Skin of body (tissue), 2 donors: Measurements from ENCODE around the gene CAMKMT. TPM values are rescaled to one million over a fixed set of nuclear protein-coding genes. Genes with fewer than 3 reads are reported as not detected.
A peak's percentile ranks its signal among the peaks of the same experiment; 100 is the strongest.

Experiments
- DNase-seq: peaks from one replicate; lab custom pipeline; 2025; lab: John Stamatoyannopoulos, UW
- total RNA-seq: library from RNA; depleted of rRNA; stranded (reverse); fragments of >200 nt; gene quantifications from one replicate; pipeline ENCODE4 v1.2.3, GENCODE V29; 2014

The CAMKMT gene
- total RNA-seq = 11.7 TPM

GRCh38 chr2:44361330-44362206 lies at the start of gene CAMKMT, which contains the start of gene PREPL:
CAMKMT (plus strand) TSS chr2:44361947.
PREPL (minus strand) TSS chr2:44361494; CDS start chr2:44346342, 15,152 bp downstream.
- DNase-seq = peak; percentile 99

- DNase-seq = no peak
These were observed 47.4 kb upstream of the CAMKMT start for GRCh38 chr2:44314362-44314761.

GRCh38 chr2:44315945-44316344 lies 45.8 kb upstream of the CAMKMT start:
- DNase-seq = no peak

GRCh38 chr2:44320832-44321231 lies 40.9 kb upstream of the CAMKMT start:
- no peak for DNase-seq

- no peak for DNase-seq
These were observed 40.4 kb upstream of the CAMKMT start for GRCh38 chr2:44321360-44321759.

- DNase-seq = no peak
These were observed 36.7 kb upstream of the CAMKMT start for GRCh38 chr2:44324971-44325426.

- no peak for DNase-seq
These were observed 35.9 kb upstream of the CAMKMT start for GRCh38 chr2:44325897-44326296.

- DNase-seq = no peak
These were observed 35.0 kb upstream of the CAMKMT start for GRCh38 chr2:44326548-44327264.

GRCh38 chr2:44328750-44329149 lies 33.0 kb upstream of the CAMKMT start:
- DNase-seq = no peak

- no peak for DNase-seq
These were observed 32.4 kb upstream of the CAMKMT start for GRCh38 chr2:44329343-44329742.

- no peak for DNase-seq
These were observed 30.9 kb upstream of the CAMKMT start for GRCh38 chr2:44330801-44331200.

GRCh38 chr2:44333994-44334393 lies 27.8 kb upstream of the CAMKMT start:
- no peak for DNase-seq

- no peak for DNase-seq
These were observed 25.8 kb upstream of the CAMKMT start for GRCh38 chr2:44335806-44336538.

- DNase-seq = no peak
These were observed 18.9 kb upstream of the CAMKMT start for GRCh38 chr2:44342854-44343253.

GRCh38 chr2:44347526-44347925 lies 14.2 kb upstream of the CAMKMT start:
- DNase-seq = peak; percentile 40

GRCh38 chr2:44348400-44348799 lies 13.3 kb upstream of the CAMKMT start:
- DNase-seq = peak; percentile 52

GRCh38 chr2:44349506-44349905 lies 12.2 kb upstream of the CAMKMT start:
- no peak for DNase-seq

GRCh38 chr2:44351088-44351487 lies 10.7 kb upstream of the CAMKMT start:
- DNase-seq = no peak

GRCh38 chr2:44351676-44352075 lies 10.1 kb upstream of the CAMKMT start:
- DNase-seq = no peak

GRCh38 chr2:44352510-44352909 lies 9.2 kb upstream of the CAMKMT start:
- no peak for DNase-seq

GRCh38 chr2:44354761-44355160 lies 7.0 kb upstream of the CAMKMT start:
- no peak for DNase-seq

- no peak for DNase-seq
These were observed 3.2 kb upstream of the CAMKMT start for GRCh38 chr2:44358503-44358902.
